Vagina (tissue), 2 donors: Measurements from ENCODE around the gene MGST3.

ENCODE experiments used
- CTCF ChIP-seq, 3 experiments: fragments of 450-650 bp in 2 of 3; fragments of 200-600 bp in 1 of 3; sonication (generic) in 1 of 3; IDR thresholded peaks; one replicate each; pipeline ENCODE4 v1.5.1; 2017 to 2019; ENCODE audit warnings: antibody characterized with exemption in 3 of 3, mild to moderate bottlenecking in 2 of 3, moderate library complexity in 2 of 3
- POLR2A ChIP-seq, 2 donors: fragments of 450-650 bp; IDR thresholded peaks; one replicate each; pipeline ENCODE4 v1.6.1; 2017; ENCODE audit warnings: antibody characterized with exemption in 2 of 2, mild to moderate bottlenecking in 2 of 2, moderate library complexity in 2 of 2
- POLR2AphosphoS5 ChIP-seq, 2 donors: sonication (generic); formaldehyde crosslinking; IDR thresholded peaks; one replicate each; pipeline ENCODE4 v1.9.0; 2017; ENCODE audit warnings: antibody characterized with exemption in 2 of 2, mild to moderate bottlenecking in 2 of 2, low read depth in 1 of 2; ENCODE audit not compliant: insufficient read depth in 1 of 2

- no peak for TF ChIP-seq CTCF (IDR thresholded peaks at IDR 0.05)
- TF ChIP-seq POLR2A (IDR thresholded peaks at IDR 0.05) = no peak
- TF ChIP-seq POLR2AphosphoS5 (IDR thresholded peaks at IDR 0.05; ENCODE audit: insufficient read depth in 1 of 2, low read depth in 1 of 2) = no peak
Measured at GRCh38 chr1:165619647-165620151, 11.3 kb upstream of the MGST3 start.
